Cardiac muscle cell (in vitro differentiated cells and primary cell): ENCODE data around the gene CUX1. TPM values are rescaled to one million over a fixed set of nuclear protein-coding genes. Genes with fewer than 3 reads are reported as not detected.

Source experiments
- DNase-seq, 2 donors: peaks; one replicate each; pipeline versions ENCODE4 v3.0.0 to v3.0.0-alpha.2; 2010 to 2017; ENCODE audit warnings: low read depth in 1 of 2, low spot score in 1 of 2
- H3K27ac ChIP-seq: fragments of 200-600 bp; sonication (generic); 2 replicates; pipeline ENCODE4 v1.5.1; 2016
- H3K27me3 ChIP-seq: fragments of 200-600 bp; sonication (generic); 2 replicates; pipeline ENCODE4 v1.6.0; 2016; ENCODE audit warnings: control low read depth
- H3K36me3 ChIP-seq: fragments of 200-600 bp; sonication (generic); 2 replicates; pipeline ENCODE4 v1.5.1; 2016; ENCODE audit warnings: control low read depth
- H3K4me1 ChIP-seq: fragments of 200-600 bp; sonication (generic); 2 replicates; pipeline ENCODE4 v1.8.1; 2017; ENCODE audit warnings: low read depth, mild to moderate bottlenecking, mixed run types
- H3K4me3 ChIP-seq: fragments of 200-600 bp; sonication (generic); 2 replicates; pipeline ENCODE4 v1.5.1; 2016; ENCODE audit warnings: mild to moderate bottlenecking
- H3K9me3 ChIP-seq: fragments of 200-600 bp; sonication (generic); 2 replicates; pipeline ENCODE4 v1.5.1; 2017; ENCODE audit warnings: low read depth, mild to moderate bottlenecking, control low read depth
- polyA plus RNA-seq: library from polyadenylated mRNA; unstranded; fragments of >200 nt; fragmentation: Nextera tagmentation; extraction: Ambion mirVana; gene quantifications from 2 replicates; pipeline ENCODE4 v1.2.1, GENCODE V29; 2016
- total RNA-seq: library from RNA; depleted of rRNA; stranded (reverse); fragments of >200 nt; gene quantifications from 2 replicates; pipeline ENCODE4 v1.2.3, GENCODE V29; 2016
- TF ChIP-seq, protein P1 (sequence below): IDR thresholded peaks from 2 replicates; pipeline ENCODE4 v1.5.1; 2012; ENCODE audit warnings: low read depth, mild to moderate bottlenecking, low read length

The CUX1 gene
- total and polyA plus RNA-seq, 2 experiments from 2014 or later, result 67.7 to 85.3 TPM

DNA sequence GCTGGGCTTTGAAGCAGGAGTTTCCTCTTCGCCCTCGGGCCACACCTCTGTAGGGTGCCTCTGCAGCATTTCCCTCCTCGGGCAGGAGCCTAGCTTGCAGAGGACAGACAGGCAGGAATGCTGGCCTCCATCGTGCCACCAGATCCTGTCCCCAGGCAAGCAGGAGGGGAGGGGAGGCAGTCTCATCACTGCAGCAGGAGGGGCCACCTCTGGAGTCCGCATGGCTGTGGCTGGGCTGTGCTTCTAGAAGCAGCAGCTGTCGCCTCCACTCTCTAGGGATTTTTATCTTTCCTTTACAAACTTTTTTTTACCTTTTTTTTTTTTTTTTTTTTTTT, 181.4 kb downstream of the CUX1 start:
- H3K27ac ChIP-seq, result no peak overlapping the region
- no peaks in the 10 kb centered on the region for H3K9me3 ChIP-seq
- DNase-seq, result peak in 1 of 2 donors; percentile 23
- no peak overlapping the region for H3K4me3 ChIP-seq
- H3K4me1 ChIP-seq, result peaks cover 16% of the 10 kb centered on the region
- no peaks in the 10 kb centered on the region for H3K36me3 ChIP-seq
- TF ChIP-seq, protein P1, sequence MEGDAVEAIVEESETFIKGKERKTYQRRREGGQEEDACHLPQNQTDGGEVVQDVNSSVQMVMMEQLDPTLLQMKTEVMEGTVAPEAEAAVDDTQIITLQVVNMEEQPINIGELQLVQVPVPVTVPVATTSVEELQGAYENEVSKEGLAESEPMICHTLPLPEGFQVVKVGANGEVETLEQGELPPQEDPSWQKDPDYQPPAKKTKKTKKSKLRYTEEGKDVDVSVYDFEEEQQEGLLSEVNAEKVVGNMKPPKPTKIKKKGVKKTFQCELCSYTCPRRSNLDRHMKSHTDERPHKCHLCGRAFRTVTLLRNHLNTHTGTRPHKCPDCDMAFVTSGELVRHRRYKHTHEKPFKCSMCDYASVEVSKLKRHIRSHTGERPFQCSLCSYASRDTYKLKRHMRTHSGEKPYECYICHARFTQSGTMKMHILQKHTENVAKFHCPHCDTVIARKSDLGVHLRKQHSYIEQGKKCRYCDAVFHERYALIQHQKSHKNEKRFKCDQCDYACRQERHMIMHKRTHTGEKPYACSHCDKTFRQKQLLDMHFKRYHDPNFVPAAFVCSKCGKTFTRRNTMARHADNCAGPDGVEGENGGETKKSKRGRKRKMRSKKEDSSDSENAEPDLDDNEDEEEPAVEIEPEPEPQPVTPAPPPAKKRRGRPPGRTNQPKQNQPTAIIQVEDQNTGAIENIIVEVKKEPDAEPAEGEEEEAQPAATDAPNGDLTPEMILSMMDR, result no peak
- no peaks in the 10 kb centered on the region for H3K27me3 ChIP-seq

DNA sequence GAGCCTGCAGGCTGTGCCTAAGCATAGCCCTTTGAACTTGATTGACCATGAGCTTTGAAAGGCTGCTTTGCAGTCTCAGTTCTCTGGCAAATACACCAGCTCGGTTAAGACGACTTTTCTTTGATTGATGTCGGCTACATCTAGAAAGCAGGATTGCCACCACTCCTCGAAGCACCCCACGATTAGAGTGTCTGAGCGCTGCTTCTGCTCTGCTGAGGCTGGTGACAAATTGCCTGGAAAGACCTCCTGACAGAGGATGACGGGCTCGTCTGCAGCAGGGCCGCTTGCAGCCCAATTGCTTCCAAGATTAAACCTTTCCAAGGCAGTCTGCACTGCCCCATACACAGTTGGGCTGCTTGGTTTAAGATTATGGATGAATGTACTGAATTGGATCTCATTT, 182.0 kb downstream of the CUX1 start:
- Histone ChIP-seq H3K36me3 (no peaks in the 10 kb centered on the region), H3K9me3 (no peaks in the 10 kb centered on the region), H3K4me3 (no peak overlapping the region), H3K27ac (peak overlapping the region; percentile 63), H3K4me1 (peaks cover 16% of the 10 kb centered on the region), H3K27me3 (no peaks in the 10 kb centered on the region)
- peak in 1 of 2 donors; percentile 30 for DNase-seq
- TF ChIP-seq, protein P1, result no peak

DNA sequence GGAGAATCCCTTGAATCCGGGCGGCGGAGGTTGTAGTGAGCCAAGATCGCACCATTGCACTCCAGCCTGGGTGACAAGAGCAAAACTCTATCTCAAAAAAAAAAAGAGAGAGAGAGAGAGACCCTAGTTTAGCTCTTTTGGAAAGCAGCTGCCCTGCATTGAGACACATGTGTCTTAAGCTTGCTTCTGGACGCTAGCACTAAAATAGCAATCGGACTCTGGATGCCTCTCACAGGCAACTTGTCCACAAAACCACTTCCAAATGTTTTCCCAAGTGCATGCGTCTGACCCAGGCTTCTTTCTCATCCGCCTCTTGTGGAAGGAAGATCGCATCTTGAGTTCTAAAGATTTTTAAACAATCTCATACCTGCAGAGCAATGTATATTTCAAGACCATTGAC, 182.7 kb downstream of the CUX1 start:
- TF ChIP-seq, protein P1, result no peak

DNA sequence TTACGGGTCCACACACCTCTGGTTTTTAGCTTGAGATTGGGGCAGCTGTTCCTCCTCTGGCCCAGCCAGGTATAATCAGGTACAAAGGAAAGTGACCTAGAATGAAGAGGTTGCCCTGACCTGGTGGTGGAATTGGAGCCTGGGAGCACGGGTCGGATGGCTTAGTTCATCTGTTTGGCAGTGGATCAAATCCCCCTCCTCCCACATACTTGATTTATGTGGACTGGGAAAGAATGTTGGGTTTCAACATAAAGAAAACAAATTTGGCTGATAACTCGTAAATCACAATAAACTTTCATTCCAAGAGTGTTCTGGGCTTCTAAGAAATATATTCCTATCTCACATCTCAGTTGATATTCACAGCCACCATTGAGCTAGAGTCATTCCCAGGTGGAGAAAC, 186.8 kb downstream of the CUX1 start:
- no peaks in the 10 kb centered on the region for H3K9me3 ChIP-seq
- peak in 1 of 2 donors; percentile 60 for DNase-seq

More for the DNA sequence above, 182.7 kb downstream of the CUX1 start:
- peak overlapping the region; percentile 63 for H3K27ac ChIP-seq
- no peaks in the 10 kb centered on the region for H3K27me3 ChIP-seq
- H3K9me3 ChIP-seq, result no peaks in the 10 kb centered on the region
- peak in 1 of 2 donors; percentile 44 for DNase-seq
- H3K4me1 ChIP-seq, result peaks cover 16% of the 10 kb centered on the region
- H3K4me3 ChIP-seq, result no peak overlapping the region
- no peaks in the 10 kb centered on the region for H3K36me3 ChIP-seq

DNA sequence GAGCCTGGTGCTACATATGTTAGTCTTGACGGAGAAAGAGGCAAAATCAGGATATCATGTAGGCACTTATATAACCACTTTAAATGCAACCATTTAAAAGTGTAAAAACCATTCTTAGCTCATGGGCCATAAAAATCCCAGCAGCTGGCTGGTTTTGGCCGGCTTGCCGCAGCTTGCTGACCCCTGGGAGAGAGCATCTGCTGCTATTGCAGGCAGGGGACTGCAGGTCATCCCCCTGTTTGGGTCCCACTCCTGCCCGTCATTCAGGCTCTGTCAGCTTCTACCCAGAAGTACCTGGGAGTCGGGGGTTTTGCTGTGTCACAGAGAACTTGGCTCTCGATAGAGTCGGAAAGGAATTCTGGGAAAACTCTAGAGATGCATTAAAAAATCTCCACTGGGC, 187.4 kb downstream of the CUX1 start:
- H3K27ac ChIP-seq, result no peak overlapping the region
- no peaks in the 10 kb centered on the region for H3K36me3 ChIP-seq
- no peak for DNase-seq
- peaks cover 12% of the 10 kb centered on the region for H3K4me1 ChIP-seq
- H3K4me3 ChIP-seq, result no peak overlapping the region
- H3K27me3 ChIP-seq, result no peaks in the 10 kb centered on the region
- no peaks in the 10 kb centered on the region for H3K9me3 ChIP-seq
- TF ChIP-seq, protein P1, result no peak

More for the DNA sequence above, 186.8 kb downstream of the CUX1 start:
- TF ChIP-seq, protein P1, result no peak
- Histone ChIP-seq H3K27ac (no peak overlapping the region), H3K36me3 (no peaks in the 10 kb centered on the region), H3K4me3 (no peak overlapping the region), H3K4me1 (peaks cover 16% of the 10 kb centered on the region), H3K27me3 (no peaks in the 10 kb centered on the region)
